PC-9 (cell line): ENCODE data around the gene MRM2. TPM values are rescaled to one million over a fixed set of nuclear protein-coding genes. Genes with fewer than 3 reads are reported as not detected.

Experiments
- Bru-seq: library from RNA; stranded (reverse); fragments of 400-500 nt; gene quantifications from one replicate; lab custom pipeline; 2021; lab: Mats Ljungman, UMichigan
- BruChase-seq, 2 experiments: library from RNA; stranded (reverse); fragments of 400-500 nt; gene quantifications; one replicate each; lab custom pipeline; 2021; lab: Mats Ljungman, UMichigan
- BruUV-seq: library from RNA; stranded (reverse); fragments of 400-500 nt; replicated peaks from 2 replicates; lab custom pipeline; 2021; lab: Mats Ljungman, UMichigan
- CTCF ChIA-PET: fragments of 300-600 bp; sonication (Branson Sonifier 250); formaldehyde crosslinking; loops from one replicate; lab custom pipeline; 2022; ENCODE audit warnings: antibody characterized with exemption; lab: Charles Lee
- POLR2A ChIA-PET: fragments of 300-600 bp; sonication (Branson Sonifier 250); formaldehyde crosslinking; loops from one replicate; lab custom pipeline; 2022; ENCODE audit warnings: antibody characterized with exemption; ENCODE audit not compliant: unreplicated experiment; lab: Charles Lee
- DNase-seq, 2 experiments: peaks; one replicate each; pipeline versions ENCODE4 v3.0.0 to v3.0.0-alpha.2; 2015 to 2022; ENCODE audit warnings: mixed read lengths in 1 of 2
- H2AFZ ChIP-seq: fragments of 200-600 bp; sonication (generic); 2 replicates; pipeline ENCODE4 v1.8.1; 2017; ENCODE audit warnings: antibody characterized with exemption
- H3F3A ChIP-seq: fragments of 200-600 bp; sonication (generic); 2 replicates; pipeline ENCODE4 v1.8.1; 2017; ENCODE audit warnings: antibody characterized with exemption, mild to moderate bottlenecking, low read depth; ENCODE audit not compliant: insufficient read depth
- H3K27ac ChIP-seq: fragments of 200-600 bp; sonication (generic); 2 replicates; pipeline ENCODE4 v1.6.1; 2016; ENCODE audit warnings: mixed run types
- H3K27me3 ChIP-seq: fragments of 200-600 bp; sonication (generic); 2 replicates; pipeline ENCODE4 v1.6.1; 2016; ENCODE audit warnings: low read depth, mixed run types; ENCODE audit not compliant: insufficient read depth
- H3K36me3 ChIP-seq: fragments of 200-600 bp; sonication (generic); 2 replicates; pipeline ENCODE4 v1.6.1; 2016; ENCODE audit warnings: low read depth, mixed run types
- H3K4me1 ChIP-seq: fragments of 200-600 bp; sonication (generic); replicated peaks from 2 replicates; pipeline ENCODE4 v1.6.1; 2016; ENCODE audit warnings: mixed run types; ENCODE audit not compliant: insufficient read depth
- H3K4me2 ChIP-seq: fragments of 200-600 bp; sonication (generic); 2 replicates; pipeline ENCODE4 v1.6.1; 2017; ENCODE audit warnings: mixed run types
- H3K4me3 ChIP-seq: fragments of 200-600 bp; sonication (generic); 2 replicates; pipeline ENCODE4 v1.6.1; 2016; ENCODE audit warnings: mixed run types
- H3K79me2 ChIP-seq: fragments of 200-600 bp; sonication (generic); 2 replicates; pipeline ENCODE4 v1.6.1; 2017; ENCODE audit warnings: low read depth, mixed run types
- H3K9me2 ChIP-seq: fragments of 200-600 bp; sonication (generic); 2 replicates; pipeline ENCODE4 v1.8.1; 2017; ENCODE audit warnings: mild to moderate bottlenecking; ENCODE audit not compliant: insufficient read depth
- H3K9me3 ChIP-seq: fragments of 200-600 bp; sonication (generic); 2 replicates; pipeline ENCODE4 v1.8.1; 2016; ENCODE audit warnings: low read depth; ENCODE audit not compliant: insufficient read depth
- H4K20me1 ChIP-seq: fragments of 200-600 bp; sonication (generic); 2 replicates; pipeline ENCODE4 v1.8.1; 2017; ENCODE audit not compliant: insufficient read depth
- CTCF ChIP-seq: fragments of 200-600 bp; sonication (generic); conservative IDR thresholded peaks from 2 replicates; pipeline ENCODE4 v1.6.1; 2017; ENCODE audit warnings: mixed run types, antibody characterized with exemption, mild to moderate bottlenecking, moderate library complexity
- EZH2 ChIP-seq: fragments of 200-600 bp; sonication (generic); IDR thresholded peaks from 2 replicates; pipeline ENCODE4 v1.8.0; 2017; ENCODE audit warnings: antibody characterized with exemption, low read depth
- intact Hi-C: fragments of 100-400 bp; cut with micrococcal nuclease; formaldehyde crosslinking; loops from one replicate; pipeline ENCODE4 v1.10.0; 2022; ENCODE audit not compliant: unreplicated experiment
- long read RNA-seq: library from polyadenylated mRNA; stranded (forward); transcript quantifications from one replicate; pipeline ENCODE4 v2.0.0, GENCODE V29; 2022
- total RNA-seq: library from RNA; stranded (reverse); gene quantifications from 2 replicates; pipeline ENCODE4 v1.2.3, GENCODE V29; 2021

Gene MRM2
- 36.8 and 40.9 TPM in 2 replicates for total RNA-seq
- Bru-seq, nascent RNA, result percentile 86 among the genes with signal in this experiment
- percentile 87 among the genes with signal in this experiment for BruChase-seq, experiment 1, labeled RNA remaining after a 2-hour chase
- BruChase-seq, experiment 2, labeled RNA remaining after a 6-hour chase, result percentile 90 among the genes with signal in this experiment
- long read RNA-seq, transcript MRM2-205 (4 exons, 2,511 nt), result minor isoform, 11 of 98 reads
- long read RNA-seq, transcript MRM2-201 (3 exons, 1,601 nt), result major isoform, 37 of 98 reads
- long read RNA-seq, partial matches to known transcripts, result 7 of 98 reads
- long read RNA-seq, other reads (novel, unspliced or antisense), result 39 of 98 reads

DNA sequence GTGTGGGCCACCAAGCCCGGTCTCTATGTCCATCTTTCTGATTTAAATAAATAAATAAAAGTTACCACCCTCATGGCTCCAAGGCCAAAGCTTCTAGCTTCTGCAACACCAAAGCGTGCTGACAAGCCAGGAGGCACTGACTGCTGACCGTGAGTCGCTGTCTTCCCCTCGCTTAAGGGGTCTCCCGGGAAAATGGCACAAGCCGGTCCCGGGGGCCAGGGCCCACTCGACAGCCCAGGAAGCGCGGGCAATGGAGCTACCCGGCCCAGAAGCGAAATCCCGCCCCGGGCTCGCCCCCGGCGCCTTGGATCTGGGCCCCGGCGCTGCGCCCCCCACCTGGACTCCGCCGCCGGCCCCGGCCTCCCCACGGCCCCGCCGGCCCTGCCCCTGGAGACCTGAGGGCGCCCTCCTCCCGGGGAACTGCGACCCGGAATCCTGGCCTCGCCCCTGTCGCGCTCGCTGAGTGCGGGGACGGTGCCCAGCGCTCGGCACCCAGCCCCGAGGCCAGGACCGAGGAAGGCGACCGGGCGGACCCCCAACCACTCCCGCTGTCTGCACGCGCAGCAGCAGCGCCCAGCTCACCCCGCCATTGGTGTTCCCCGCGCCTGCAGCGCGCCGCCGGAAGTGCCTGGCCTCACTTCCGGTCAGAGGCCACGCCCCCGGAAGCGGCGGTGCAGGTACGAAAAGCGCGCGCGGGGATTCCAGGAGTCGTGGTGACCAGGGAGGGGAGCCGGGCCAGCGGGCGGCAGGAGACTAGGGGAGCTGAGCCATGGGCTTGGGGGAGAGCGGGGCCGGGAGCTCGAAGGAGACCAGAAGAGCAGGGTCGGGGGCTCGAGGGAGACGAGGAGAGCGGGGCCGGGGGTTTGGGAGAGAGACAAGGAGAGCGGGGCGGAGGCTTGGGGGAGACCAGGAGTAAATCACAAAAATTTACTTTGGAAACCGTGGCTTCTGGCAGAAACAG is at the start of gene MRM2, which contains the start of gene NUDT1:
MRM2 (minus strand) TSS at position 626 of the 961 bp plus-strand sequence; CDS start at position 590, 36 bp downstream.
NUDT1 (plus strand) TSS at position 647 of the 961 bp plus-strand sequence. CDS start 2,349 bp downstream, outside the sequence.
- Histone ChIP-seq H3K9me2 (no peaks in the 10 kb centered on the region), H3K4me1 (peaks cover 26% of the 10 kb centered on the region), H3K4me3 (peak within 1 kb of the TSS; percentile 94), H3F3A (peaks cover 17% of the 10 kb centered on the region; the same call in 1 of the 2 replicates), H3K9me3 (no peaks in the 10 kb centered on the region), H4K20me1 (no peaks in the 10 kb centered on the region), H3K36me3 (peaks cover 15% of the 10 kb centered on the region), H3K79me2 (peaks cover 31% of the 10 kb centered on the region), H3K27ac (peak within 1 kb of the TSS; percentile 20; the same call in 1 of the 2 replicates), H3K27me3 (no peaks in the 10 kb centered on the region), H2AFZ (peak within 1 kb of the TSS; percentile 94), H3K4me2 (peak within 1 kb of the TSS; percentile 99)
- DNase-seq, result peak; percentile 83 to 93
- intact Hi-C loops, result loop anchor here (1.0 to 10.0 kb wide), 3 partner anchors 17 to 677 kb away; no protein-coding TSS in a partner anchor
- no TSS peak for BruUV-seq
- TF ChIP-seq CTCF (no peak), EZH2 (no peak)
- ChIA-PET CTCF (interaction anchor here (0.6 to 1.2 kb wide), 2 partner anchors 14 to 28 kb away, joined by 3 to 4 read pairs; no protein-coding TSS in a partner anchor), POLR2A (interaction anchor here (0.5 to 1.0 kb wide), 6 partner anchors 9 to 670 kb away, joined by 4 to 19 read pairs (median 6); partner anchors contain the start of gene MAD1L1)

GRCh38 chr7:2290877-2291276 is 48.9 kb upstream of the MRM2 start:
- H3K27me3 ChIP-seq, result no peaks in the 10 kb centered on the region
- no peak overlapping the region for H3K4me3 ChIP-seq
- CTCF ChIA-PET, result no interaction called here
- no peaks in the 10 kb centered on the region for H3K79me2 ChIP-seq
- H3K9me2 ChIP-seq, result no peaks in the 10 kb centered on the region
- BruUV-seq, result no TSS peak
- no peak for TF ChIP-seq EZH2
- TF ChIP-seq CTCF, result no peak
- H3F3A ChIP-seq, result no peaks in the 10 kb centered on the region; the same call in 1 of the 2 replicates
- H4K20me1 ChIP-seq, result no peaks in the 10 kb centered on the region; the same call in 1 of the 2 replicates
- no peak overlapping the region for H3K4me2 ChIP-seq
- DNase-seq, result no peak
- H3K27ac ChIP-seq, result no peak overlapping the region
- no peaks in the 10 kb centered on the region for H3K9me3 ChIP-seq
- H3K36me3 ChIP-seq, result no peaks in the 10 kb centered on the region
- H2AFZ ChIP-seq, result no peak overlapping the region
- intact Hi-C loops, result no loop called here
- H3K4me1 ChIP-seq, result no peaks in the 10 kb centered on the region
- POLR2A ChIA-PET, result interaction anchor here (0.6 kb wide), 1 partner anchor 25 kb away, joined by 3 read pairs; no protein-coding TSS in a partner anchor

GRCh38 chr7:2289621-2290020 is 47.6 kb upstream of the MRM2 start:
- CTCF ChIA-PET, result no interaction called here
- H3K4me1 ChIP-seq, result no peaks in the 10 kb centered on the region
- H3K4me3 ChIP-seq, result no peak overlapping the region
- H3K27me3 ChIP-seq, result no peaks in the 10 kb centered on the region
- H3K9me3 ChIP-seq, result no peaks in the 10 kb centered on the region
- H3F3A ChIP-seq, result no peaks in the 10 kb centered on the region; the same call in 1 of the 2 replicates
- H3K79me2 ChIP-seq, result no peaks in the 10 kb centered on the region
- H2AFZ ChIP-seq, result no peak overlapping the region
- H4K20me1 ChIP-seq, result no peaks in the 10 kb centered on the region; the same call in 1 of the 2 replicates
- no peak overlapping the region for H3K27ac ChIP-seq
- intact Hi-C loops, result no loop called here
- POLR2A ChIA-PET, result no interaction called here
- no peaks in the 10 kb centered on the region for H3K9me2 ChIP-seq
- H3K36me3 ChIP-seq, result no peaks in the 10 kb centered on the region
- H3K4me2 ChIP-seq, result no peak overlapping the region
- no peak for TF ChIP-seq EZH2
- no peak for TF ChIP-seq CTCF
- no peak for DNase-seq
- no TSS peak for BruUV-seq
